ENCODE data around the gene TLR6. TPM values are rescaled to one million over a fixed set of nuclear protein-coding genes. Genes with fewer than 3 reads are reported as not detected.
"Not testable (repeated sequence)": the region's sequence is repeated elsewhere in the genome, so short reads cannot be mapped to it uniquely, and the experiment has no call there.

The TLR6 gene
- polyA plus RNA-seq, 1 experiment, result 3.7 TPM

GRCh38 chr4:38782452-38783108 is 74.0 kb downstream of the TLR6 start, which contains the start of gene TLR10:
Gene TLR10 (minus strand): TSS chr4:38782990. CDS start chr4:38775590, 7,400 bp downstream.
- TF ChIP-seq CTCF (IDR thresholded peaks at IDR 0.05; ENCODE audit: low read depth, low read length), result peak; percentile 64
- CTCF ChIA-PET, result interaction anchor here (0.5 to 4.8 kb wide), 40 partner anchors 7 to 720 kb away, joined by 3 to 89 read pairs (median 5); partner anchors contain the start of gene TLR1

GRCh38 chr4:38781854-38782261 is 74.8 kb downstream of the TLR6 start:
- Histone ChIP-seq H3K4me3 (ENCODE audit: low read depth, low read length) (no peak overlapping the region), H3K9me3 (ENCODE audit: control insufficient read depth, insufficient read depth, low read length) (no peaks in the 10 kb centered on the region), H3K27ac (ENCODE audit: low read depth, low read length) (no peak overlapping the region), H3K27me3 (ENCODE audit: control insufficient read depth, insufficient read depth, low read length) (peaks cover 4% of the 10 kb centered on the region)
- CTCF ChIA-PET, result interaction anchor here (0.6 to 4.8 kb wide), 28 partner anchors 8 to 719 kb away, joined by 3 to 89 read pairs (median 7); partner anchors contain the start of gene TLR1
- DNase-seq (ENCODE audit: low read depth, low spot score), result no peak
- TF ChIP-seq CTCF (IDR thresholded peaks at IDR 0.05; ENCODE audit: low read depth, low read length), result no peak
- POLR2A ChIA-PET, result interaction anchor here (1.4 kb wide), 1 partner anchor 22 kb away, joined by 3 read pairs; no protein-coding TSS in a partner anchor

More at GRCh38 chr4:38782452-38783108, 74.0 kb downstream of the TLR6 start, which contains the start of gene TLR10:
- no peak within 1 kb of the TSS for H3K27ac ChIP-seq (ENCODE audit: low read depth, low read length)
- peaks cover 4% of the 10 kb centered on the region for H3K27me3 ChIP-seq (ENCODE audit: control insufficient read depth, insufficient read depth, low read length)
- POLR2A ChIA-PET, result interaction anchor here (1.4 kb wide), 1 partner anchor 22 kb away, joined by 3 read pairs; no protein-coding TSS in a partner anchor
- DNase-seq (ENCODE audit: low read depth, low spot score), result peak; percentile 16
- no peak within 1 kb of the TSS for H3K4me3 ChIP-seq (ENCODE audit: low read depth, low read length)
- H3K9me3 ChIP-seq (ENCODE audit: control insufficient read depth, insufficient read depth, low read length), result no peaks in the 10 kb centered on the region

GRCh38 chr4:38780833-38781484 is 75.7 kb downstream of the TLR6 start:
- CTCF ChIA-PET, result interaction anchor here (0.8 to 4.8 kb wide), 12 partner anchors 9 to 600 kb away, joined by 3 to 89 read pairs (median 8); partner anchors contain the start of gene TLR1
- Histone ChIP-seq H3K9me3 (ENCODE audit: control insufficient read depth, insufficient read depth, low read length) (no peaks in the 10 kb centered on the region), H3K4me3 (ENCODE audit: low read depth, low read length) (no peak overlapping the region), H3K27ac (ENCODE audit: low read depth, low read length) (no peak overlapping the region), H3K27me3 (ENCODE audit: control insufficient read depth, insufficient read depth, low read length) (peaks cover 4% of the 10 kb centered on the region)
- TF ChIP-seq CTCF (IDR thresholded peaks at IDR 0.05; ENCODE audit: low read depth, low read length), result no peak
- POLR2A ChIA-PET, result interaction anchor here (1.4 kb wide), 1 partner anchor 21 kb away, joined by 3 read pairs; no protein-coding TSS in a partner anchor
- no peak for DNase-seq (ENCODE audit: low read depth, low spot score)

- TF ChIP-seq CTCF (IDR thresholded peaks at IDR 0.05; ENCODE audit: low read depth, low read length), result no peak
- DNase-seq (ENCODE audit: low read depth, low spot score), result no peak
- Histone ChIP-seq H3K9me3 (ENCODE audit: control insufficient read depth, insufficient read depth, low read length) (no peaks in the 10 kb centered on the region), H3K27me3 (ENCODE audit: control insufficient read depth, insufficient read depth, low read length) (peaks cover 4% of the 10 kb centered on the region), H3K27ac (ENCODE audit: low read depth, low read length) (no peak overlapping the region), H3K4me3 (ENCODE audit: low read depth, low read length) (no peak overlapping the region)
- CTCF ChIA-PET, result interaction anchor here (1.0 to 1.2 kb wide), 3 partner anchors 21 to 355 kb away, joined by 3 to 7 read pairs (median 4); partner anchors contain the start of gene TLR1
- POLR2A ChIA-PET, result interaction anchor here (0.6 kb wide), 1 partner anchor 43 kb away, joined by 6 read pairs; no protein-coding TSS in a partner anchor
Observed at GRCh38 chr4:38779790-38780189, 76.8 kb downstream of the TLR6 start.

GRCh38 chr4:38777925-38778324 is 78.7 kb downstream of the TLR6 start:
- POLR2A ChIA-PET; DNase-seq (ENCODE audit: low read depth, low spot score); H3K9me3 ChIP-seq (ENCODE audit: control insufficient read depth, insufficient read depth, low read length); H3K4me3 ChIP-seq (ENCODE audit: low read depth, low read length); H3K27ac ChIP-seq (ENCODE audit: low read depth, low read length); H3K27me3 ChIP-seq (ENCODE audit: control insufficient read depth, insufficient read depth, low read length): not testable (repeated sequence)
- CTCF ChIA-PET, result interaction anchor here (2.9 kb wide), 1 partner anchor 18 kb away, joined by 10 read pairs; no protein-coding TSS in a partner anchor
